GM18909 (cell line): Measurements from ENCODE around the gene WNT6.

Experiments used
- ATAC-seq: cut with Tn5 transposase; IDR thresholded peaks from one replicate; pipeline ENCODE4 v1.9.1; 2021; ENCODE audit warnings: mild to moderate bottlenecking; ENCODE audit not compliant: unreplicated experiment, poor library complexity

WNT6 gene

DNA sequence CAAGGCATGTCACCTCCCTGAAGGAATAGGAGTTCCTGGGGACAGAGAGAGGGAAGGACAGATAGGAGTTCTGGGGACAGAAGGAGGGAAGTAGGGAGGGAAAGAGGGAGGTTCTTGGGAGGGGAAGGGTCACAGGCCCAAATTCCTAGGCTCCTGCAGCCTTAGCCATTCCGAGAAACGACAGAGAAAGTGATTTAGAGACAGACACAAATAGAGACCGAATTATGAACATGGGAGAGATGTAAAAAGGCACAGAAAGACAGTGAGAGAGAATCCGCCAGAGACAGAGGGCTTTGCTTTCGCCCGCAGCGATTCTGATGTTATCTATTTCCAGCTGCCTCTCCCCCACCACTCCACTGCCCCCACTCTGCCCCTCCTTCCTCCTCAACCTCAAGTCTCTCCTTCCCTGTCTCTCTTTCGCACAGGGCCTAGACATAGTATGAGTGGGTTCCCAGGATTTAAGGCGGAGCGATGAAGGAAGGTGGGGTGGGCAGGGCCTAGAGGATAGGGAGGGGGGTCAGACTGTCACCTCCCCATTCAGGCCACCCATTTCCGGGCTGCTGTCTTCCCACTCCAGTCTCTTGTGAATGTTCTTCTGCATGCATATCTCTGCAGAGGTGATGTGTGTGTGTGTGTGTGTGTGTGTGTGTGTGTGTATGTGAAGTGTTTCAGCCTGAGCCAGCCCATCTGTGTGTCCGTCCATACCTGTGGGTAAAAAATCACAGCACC is 3.3 kb upstream of the WNT6 start:
- ATAC-seq = no peak

DNA sequence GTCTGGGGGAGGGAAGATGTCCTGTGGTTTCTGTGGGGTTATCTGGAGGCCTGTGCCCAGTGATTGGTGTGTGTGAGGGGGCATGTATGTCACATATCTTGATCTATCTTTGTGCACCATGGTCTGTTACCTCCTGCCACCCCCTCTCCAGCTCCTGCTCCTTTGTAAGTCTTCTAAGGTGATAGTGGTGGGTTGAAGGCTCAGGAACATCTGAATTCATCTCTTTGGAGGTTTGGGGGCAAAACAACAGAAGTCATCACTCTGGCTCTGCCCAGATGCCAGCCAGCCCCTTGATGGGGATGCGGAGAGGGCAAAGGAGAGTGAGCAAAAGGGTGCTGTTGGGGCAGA is 2.7 kb upstream of the WNT6 start:
- no peak for ATAC-seq

- no peak for ATAC-seq
Observed at GRCh38 chr2:218857371-218858137, 2.1 kb upstream of the WNT6 start.

GRCh38 chr2:218858138-218858445 is 1.5 kb upstream of the WNT6 start:
- ATAC-seq = no peak

DNA sequence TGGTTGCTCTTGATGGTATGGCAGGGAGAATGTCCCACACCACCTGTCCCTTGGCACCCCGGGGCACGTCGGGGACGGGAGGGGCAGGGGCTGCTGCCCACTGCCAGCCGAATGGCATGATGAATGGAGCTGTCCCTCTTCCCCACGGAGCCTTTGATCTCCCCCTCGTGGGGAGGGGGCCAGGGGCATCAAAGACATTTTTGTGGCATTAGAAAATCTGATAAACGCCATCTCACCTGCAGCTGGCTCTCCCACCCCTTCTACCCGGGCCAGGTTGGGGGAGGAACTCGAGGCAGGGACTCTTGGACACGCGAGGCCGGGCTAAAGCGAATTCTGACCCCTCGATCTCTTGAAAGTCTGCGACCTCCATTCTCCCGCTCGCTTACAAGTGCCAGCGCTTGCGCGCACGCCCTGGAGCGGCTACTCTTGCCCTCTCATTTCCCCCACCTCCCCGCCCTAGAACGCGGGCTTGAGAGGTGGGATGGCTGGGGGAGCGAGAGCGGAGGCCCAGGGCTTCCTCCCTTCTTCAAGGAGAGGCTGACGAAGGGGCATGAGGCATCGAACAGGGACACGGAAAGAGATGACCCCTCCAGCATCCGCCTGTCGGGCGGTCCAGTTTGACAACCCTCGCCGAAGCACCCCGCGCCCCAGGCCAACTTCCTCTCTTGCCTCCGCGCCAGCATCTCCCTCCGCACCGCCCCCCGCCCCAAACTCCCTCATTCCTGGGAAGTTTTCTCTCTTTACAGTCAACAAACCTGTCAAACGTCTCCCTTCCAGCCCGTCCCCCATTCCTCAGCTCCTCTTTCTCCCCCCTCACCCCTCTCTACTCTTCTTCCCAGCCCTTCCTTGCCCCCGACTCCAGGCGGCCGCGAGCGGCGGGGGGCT is 692 bp upstream of the WNT6 start:
- no peak for ATAC-seq

DNA sequence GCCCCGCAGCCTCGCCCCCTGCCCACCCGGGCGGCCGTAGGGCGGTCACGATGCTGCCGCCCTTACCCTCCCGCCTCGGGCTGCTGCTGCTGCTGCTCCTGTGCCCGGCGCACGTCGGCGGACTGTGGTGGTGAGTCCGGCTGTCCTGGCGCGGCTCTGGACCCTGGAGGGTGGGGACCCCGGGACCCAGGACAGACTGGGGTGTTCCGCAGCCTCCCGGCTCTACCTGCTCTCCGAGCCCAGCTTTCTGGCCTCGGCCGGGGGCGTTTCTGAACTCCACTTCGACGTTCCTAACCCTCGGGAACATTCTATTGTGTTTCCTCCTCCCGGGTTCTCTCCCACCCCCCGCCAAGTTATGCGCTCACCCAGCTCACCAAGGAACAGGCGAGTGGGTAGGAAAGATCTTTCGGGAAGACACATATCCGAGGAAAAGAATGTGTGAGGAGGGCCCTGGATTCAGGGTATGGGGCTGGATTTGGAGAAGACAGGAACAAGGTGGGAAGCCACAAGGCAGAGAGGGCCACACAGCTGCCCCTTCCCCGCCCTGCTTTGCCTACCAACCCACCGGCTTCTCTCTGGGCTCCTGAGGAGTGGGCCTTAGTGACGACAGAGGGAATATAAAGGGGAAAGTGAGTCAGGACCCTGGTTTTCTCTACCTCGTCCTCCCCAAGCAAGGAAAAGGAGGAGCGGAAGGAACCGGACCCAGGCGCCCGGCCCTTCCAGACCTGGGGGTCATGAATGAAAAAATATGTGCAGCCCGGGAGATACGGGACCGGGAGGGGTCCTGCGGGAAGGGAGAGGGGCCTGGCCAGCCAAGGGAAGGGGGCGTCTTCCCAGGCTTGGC is 605 bp downstream of the WNT6 start:
- ATAC-seq = no peak

GRCh38 chr2:218860950-218861381 is 1.4 kb downstream of the WNT6 start:
- no peak for ATAC-seq

DNA sequence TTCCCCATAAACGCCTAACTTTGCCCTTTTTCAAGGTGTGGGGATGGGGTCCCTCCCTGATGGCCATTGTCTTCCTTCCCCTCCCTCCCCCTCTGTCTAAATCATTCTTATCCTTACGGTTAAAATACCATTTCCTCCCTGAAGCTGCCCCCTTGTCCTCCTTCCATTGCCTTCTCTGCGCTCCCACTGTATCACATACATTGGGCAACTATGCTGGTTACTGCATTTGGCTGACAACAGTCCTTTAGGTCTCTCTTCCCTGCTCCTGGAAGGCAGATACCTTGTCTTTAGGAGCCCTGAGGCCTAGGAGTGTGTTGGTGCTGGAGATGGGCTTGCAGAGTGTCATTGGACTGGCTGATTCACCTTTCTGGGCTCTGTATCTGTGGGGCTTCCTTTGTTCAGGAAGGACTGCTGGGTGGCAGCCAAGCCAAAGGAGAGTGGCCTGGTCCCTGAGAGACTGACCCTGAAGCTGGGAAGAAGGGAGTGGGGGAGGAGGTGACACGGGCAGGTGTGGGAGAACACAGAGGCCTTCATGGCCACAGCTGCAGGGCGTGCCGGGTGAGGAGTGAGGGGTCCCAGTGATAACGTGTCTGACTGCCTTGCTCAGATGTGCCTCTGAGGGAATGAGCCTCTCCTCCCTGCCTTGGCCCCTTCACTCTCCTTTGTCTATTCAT is 2.2 kb downstream of the WNT6 start:
- ATAC-seq = no peak

DNA sequence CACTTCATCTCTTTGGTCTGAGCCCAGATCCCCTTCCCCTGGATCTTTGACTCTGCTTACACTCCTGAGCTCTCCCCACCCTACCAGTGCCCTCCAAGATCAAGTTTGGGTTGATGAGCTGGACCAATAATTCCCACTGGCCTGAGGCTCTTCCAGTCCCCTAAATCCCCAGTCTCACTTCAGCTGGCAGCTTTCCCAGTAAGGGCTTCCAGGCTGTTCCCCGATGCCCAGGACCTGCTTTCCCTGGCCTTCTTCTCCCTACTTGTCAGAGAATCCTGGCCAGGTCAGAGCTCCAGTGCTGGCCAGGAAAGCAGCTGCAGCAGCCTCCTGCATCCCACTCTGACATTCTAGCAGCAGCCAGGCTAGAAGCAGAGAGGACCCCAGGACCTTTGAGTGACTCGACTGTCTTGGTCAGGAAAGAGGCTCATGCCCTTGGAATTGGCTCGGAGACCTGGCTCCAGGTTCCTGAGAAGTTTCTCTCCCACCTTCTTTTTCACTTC is 3.5 kb downstream of the WNT6 start:
- no peak for ATAC-seq

GRCh38 chr2:218865396-218865795 is 5.8 kb downstream of the WNT6 start:
- no peak for ATAC-seq

- no peak for ATAC-seq
Observed at GRCh38 chr2:218865999-218866398, 6.4 kb downstream of the WNT6 start.

- no peak for ATAC-seq
Observed at GRCh38 chr2:218867900-218868299, 8.3 kb downstream of the WNT6 start.

DNA sequence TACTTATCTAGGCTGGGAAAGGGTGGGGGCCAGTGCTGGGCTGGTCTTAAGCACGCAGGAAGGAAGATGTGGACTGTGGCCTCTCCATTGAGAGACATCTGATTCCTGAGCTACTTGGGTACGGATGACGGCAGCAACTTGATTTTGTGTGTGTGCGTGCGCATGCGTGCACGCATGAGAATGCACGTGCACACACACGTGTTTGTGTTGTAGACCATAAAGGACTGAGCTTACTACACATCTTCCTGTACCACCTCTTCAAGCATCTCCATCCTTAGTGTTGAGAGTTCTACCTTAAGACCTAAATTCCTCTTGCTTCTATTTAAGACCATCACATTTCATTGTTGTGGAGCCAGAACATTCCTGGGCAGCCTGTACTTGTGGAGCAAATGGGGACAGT is 9.5 kb downstream of the WNT6 start:
- no peak for ATAC-seq

GRCh38 chr2:218870984-218871344 is 11.4 kb downstream of the WNT6 start:
- no peak for ATAC-seq

DNA sequence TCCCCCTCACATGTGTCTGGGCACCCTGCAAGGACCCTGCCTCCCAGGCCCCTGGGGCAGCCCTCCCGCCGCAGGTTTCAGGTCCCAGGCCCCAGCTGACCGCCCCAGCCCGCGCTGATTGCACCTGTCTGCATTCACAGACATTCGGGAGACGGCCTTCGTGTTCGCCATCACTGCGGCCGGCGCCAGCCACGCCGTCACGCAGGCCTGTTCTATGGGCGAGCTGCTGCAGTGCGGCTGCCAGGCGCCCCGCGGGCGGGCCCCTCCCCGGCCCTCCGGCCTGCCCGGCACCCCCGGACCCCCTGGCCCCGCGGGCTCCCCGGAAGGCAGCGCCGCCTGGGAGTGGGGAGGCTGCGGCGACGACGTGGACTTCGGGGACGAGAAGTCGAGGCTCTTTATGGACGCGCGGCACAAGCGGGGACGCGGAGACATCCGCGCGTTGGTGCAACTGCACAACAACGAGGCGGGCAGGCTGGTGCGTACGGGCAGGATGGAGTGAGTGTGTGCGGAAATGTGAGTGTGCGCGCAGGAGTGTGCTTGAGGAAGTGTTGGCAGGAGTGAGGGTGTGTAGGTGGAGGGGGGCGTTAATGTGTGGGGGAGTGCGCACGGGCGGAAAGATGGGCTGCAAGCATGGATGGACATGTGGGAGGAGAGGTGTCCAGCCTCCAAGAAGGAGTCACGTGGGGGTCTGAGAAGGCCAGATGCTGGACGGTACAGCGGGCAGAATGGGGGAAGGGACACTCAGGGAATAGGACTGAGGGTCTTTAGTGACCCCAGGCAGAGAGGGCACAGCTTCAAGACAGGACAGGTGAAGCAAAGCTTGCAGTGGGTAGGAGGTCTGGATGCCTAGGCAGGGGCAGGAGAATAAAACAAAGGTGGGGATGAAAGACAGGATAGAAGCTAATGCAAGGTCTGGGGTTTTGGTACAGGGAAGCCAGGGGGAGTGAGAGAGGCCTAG is 12.0 kb downstream of the WNT6 start:
- ATAC-seq = no peak

- ATAC-seq = no peak
Observed at GRCh38 chr2:218872645-218873358, 13.2 kb downstream of the WNT6 start.

DNA sequence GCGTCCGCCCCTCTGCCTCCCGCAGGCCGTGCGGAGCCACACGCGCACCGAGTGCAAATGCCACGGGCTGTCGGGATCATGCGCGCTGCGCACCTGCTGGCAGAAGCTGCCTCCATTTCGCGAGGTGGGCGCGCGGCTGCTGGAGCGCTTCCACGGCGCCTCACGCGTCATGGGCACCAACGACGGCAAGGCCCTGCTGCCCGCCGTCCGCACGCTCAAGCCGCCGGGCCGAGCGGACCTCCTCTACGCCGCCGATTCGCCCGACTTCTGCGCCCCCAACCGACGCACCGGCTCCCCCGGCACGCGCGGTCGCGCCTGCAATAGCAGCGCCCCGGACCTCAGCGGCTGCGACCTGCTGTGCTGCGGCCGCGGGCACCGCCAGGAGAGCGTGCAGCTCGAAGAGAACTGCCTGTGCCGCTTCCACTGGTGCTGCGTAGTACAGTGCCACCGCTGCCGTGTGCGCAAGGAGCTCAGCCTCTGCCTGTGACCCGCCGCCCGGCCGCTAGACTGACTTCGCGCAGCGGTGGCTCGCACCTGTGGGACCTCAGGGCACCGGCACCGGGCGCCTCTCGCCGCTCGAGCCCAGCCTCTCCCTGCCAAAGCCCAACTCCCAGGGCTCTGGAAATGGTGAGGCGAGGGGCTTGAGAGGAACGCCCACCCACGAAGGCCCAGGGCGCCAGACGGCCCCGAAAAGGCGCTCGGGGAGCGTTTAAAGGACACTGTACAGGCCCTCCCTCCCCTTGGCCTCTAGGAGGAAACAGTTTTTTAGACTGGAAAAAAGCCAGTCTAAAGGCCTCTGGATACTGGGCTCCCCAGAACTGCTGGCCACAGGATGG is 14.0 kb downstream of the WNT6 start:
- no peak for ATAC-seq
